ENCODE measurements around the gene OR52B2.

Gene OR52B2

GRCh38 chr11:6124245-6124644, 45.9 kb downstream of the OR52B2 start:
- no peak overlapping the region for H3K27ac ChIP-seq (ENCODE audit: low read depth, low read length)
- H3K27me3 ChIP-seq (ENCODE audit: control insufficient read depth, low read length), result no peaks in the 10 kb centered on the region
- TF ChIP-seq, protein P1, sequence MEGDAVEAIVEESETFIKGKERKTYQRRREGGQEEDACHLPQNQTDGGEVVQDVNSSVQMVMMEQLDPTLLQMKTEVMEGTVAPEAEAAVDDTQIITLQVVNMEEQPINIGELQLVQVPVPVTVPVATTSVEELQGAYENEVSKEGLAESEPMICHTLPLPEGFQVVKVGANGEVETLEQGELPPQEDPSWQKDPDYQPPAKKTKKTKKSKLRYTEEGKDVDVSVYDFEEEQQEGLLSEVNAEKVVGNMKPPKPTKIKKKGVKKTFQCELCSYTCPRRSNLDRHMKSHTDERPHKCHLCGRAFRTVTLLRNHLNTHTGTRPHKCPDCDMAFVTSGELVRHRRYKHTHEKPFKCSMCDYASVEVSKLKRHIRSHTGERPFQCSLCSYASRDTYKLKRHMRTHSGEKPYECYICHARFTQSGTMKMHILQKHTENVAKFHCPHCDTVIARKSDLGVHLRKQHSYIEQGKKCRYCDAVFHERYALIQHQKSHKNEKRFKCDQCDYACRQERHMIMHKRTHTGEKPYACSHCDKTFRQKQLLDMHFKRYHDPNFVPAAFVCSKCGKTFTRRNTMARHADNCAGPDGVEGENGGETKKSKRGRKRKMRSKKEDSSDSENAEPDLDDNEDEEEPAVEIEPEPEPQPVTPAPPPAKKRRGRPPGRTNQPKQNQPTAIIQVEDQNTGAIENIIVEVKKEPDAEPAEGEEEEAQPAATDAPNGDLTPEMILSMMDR (IDR thresholded peaks at IDR 0.05; ENCODE audit: low read depth, low read length, poor library complexity, severe bottlenecking), result no peak
- TF ChIP-seq EZH2phosphoT487 (IDR thresholded peaks at IDR 0.05; ENCODE audit: borderline replicate concordance, low read length), result no peak
- H3K9me2 ChIP-seq (replicated peaks; ENCODE audit: control insufficient read depth, low read length), result no peaks in the 10 kb centered on the region
- H3K4me2 ChIP-seq (ENCODE audit: low read length), result no peak overlapping the region
- no peaks in the 10 kb centered on the region for H3K4me1 ChIP-seq (ENCODE audit: control insufficient read depth, low read length)
- H3K9me3 ChIP-seq (ENCODE audit: control insufficient read depth, insufficient read depth, low read length), result no peaks in the 10 kb centered on the region
- no peaks in the 10 kb centered on the region for H3K79me2 ChIP-seq (ENCODE audit: control insufficient read depth, low read length)
- no peak overlapping the region for H3K4me3 ChIP-seq (ENCODE audit: low read length)
- H4K20me1 ChIP-seq (ENCODE audit: control insufficient read depth, insufficient read depth, low read depth, low read length), result no peaks in the 10 kb centered on the region
- no peaks in the 10 kb centered on the region for H3F3A ChIP-seq (ENCODE audit: control insufficient read depth, insufficient read depth)
- no peaks in the 10 kb centered on the region for H3K36me3 ChIP-seq (ENCODE audit: control insufficient read depth, low read length)
